Lung (tissue), 12 donors: ENCODE results near the gene PKD2L2. TPM values are rescaled to one million over a fixed set of nuclear protein-coding genes. Genes with fewer than 3 reads are reported as not detected.

Experiments used
- ATAC-seq: fragments of 200-7000 bp; cut with Tn5 transposase; one replicate; pipeline ENCODE4 v1.9.1; 2020; ENCODE audit warnings: moderate number of reproducible peaks; ENCODE audit not compliant: insufficient read depth, low FRiP score
- DNase-seq, 3 donors: peaks; one replicate each; pipeline ENCODE4 v3.0.0-alpha.2; 2013 to 2017
- H3K27ac ChIP-seq, 2 donors: one replicate each; pipeline ENCODE4 v1.5.1; 2013; ENCODE audit warnings: mild to moderate bottlenecking in 2 of 2, moderate library complexity in 2 of 2, control low read depth in 1 of 2, inconsistent platforms in 1 of 2, low read depth in 1 of 2, low read length in 1 of 2
- H3K27me3 ChIP-seq, 3 donors: one replicate each; pipeline ENCODE4 v1.5.1; 2013; ENCODE audit warnings: low read length in 2 of 3; ENCODE audit not compliant: control insufficient read depth in 3 of 3, insufficient read depth in 3 of 3
- H3K36me3 ChIP-seq, 4 donors: one replicate each; pipeline ENCODE4 v1.5.1; 2013; ENCODE audit warnings: low read length in 4 of 4, mild to moderate bottlenecking in 1 of 4, moderate library complexity in 1 of 4; ENCODE audit not compliant: control insufficient read depth in 4 of 4, insufficient read depth in 4 of 4
- H3K4me1 ChIP-seq, 5 donors: one replicate each; pipeline ENCODE4 v1.5.1; 2013; ENCODE audit warnings: low read length in 5 of 5, mild to moderate bottlenecking in 2 of 5, moderate library complexity in 1 of 5; ENCODE audit not compliant: control insufficient read depth in 5 of 5, insufficient read depth in 5 of 5
- H3K4me3 ChIP-seq: one replicate; pipeline ENCODE4 v1.5.1; 2013; ENCODE audit warnings: mild to moderate bottlenecking, control low read depth, moderate library complexity
- H3K9ac ChIP-seq, 2 donors: one replicate each; pipeline ENCODE4 v1.5.1; 2013; ENCODE audit warnings: low read length in 2 of 2, control low read depth in 1 of 2; ENCODE audit not compliant: insufficient read depth in 1 of 2
- H3K9me3 ChIP-seq, 4 donors: one replicate each; pipeline ENCODE4 v1.5.1; 2013; ENCODE audit warnings: low read length in 3 of 4, mild to moderate bottlenecking in 1 of 4, moderate library complexity in 1 of 4; ENCODE audit not compliant: control insufficient read depth in 4 of 4, insufficient read depth in 3 of 4
- CTCF ChIP-seq: IDR thresholded peaks from 2 replicates; pipeline ENCODE4 v1.5.1; 2012; ENCODE audit warnings: mild to moderate bottlenecking; ENCODE audit errors: control extremely low read depth, extremely low read depth
- WGBS, 2 donors: extraction: QIAGEN DNeasy Blood & Tissue Kit; methylation state at CpG; one replicate each; pipeline ENCODE4 v1.1.7; 2013; 5-methylcytosine and 5-hydroxymethylcytosine counted together
- polyA plus RNA-seq, 2 donors: library from polyadenylated mRNA; stranded (reverse); fragments of 200-250 nt; gene quantifications; one replicate each; pipeline ENCODE4 v1.2.1, GENCODE V29; 2013
- total RNA-seq, 2 donors: library from RNA; depleted of rRNA in 1 of 2; stranded (reverse); fragments of >200 nt in 1 of 2; gene quantifications; one replicate each; pipeline ENCODE4 v1.2.1, GENCODE V29; 2014 to 2021
- donor health status: control.
- donor health status: control.
- donor health status: Bipolar disorder and iron deficiency.
- donor health status: healthy.
- donor health status: DM: yes; HTN: yes; CAD: no.

PKD2L2 gene
- total and polyA plus RNA-seq, 4 donors: 0.05 TPM; not detected in 3

GRCh38 chr5:137945825-137946224 lies 56.6 kb downstream of the PKD2L2 start:
- DNase-seq (no peak), ATAC-seq (no peak)
- no peaks in the 10 kb centered on the region for H3K4me1 ChIP-seq
- H3K9me3 ChIP-seq: no peaks in the 10 kb centered on the region
- H3K9ac ChIP-seq: no peak overlapping the region
- WGBS, 2 donors: 100% methylated on average over 1 of the region's 1 CpG
- H3K27ac ChIP-seq: no peak overlapping the region
- H3K36me3 ChIP-seq: peaks cover 18 to 57% (median 46%) of the 10 kb centered on the region in 4 donors
- TF ChIP-seq CTCF: no peak
- no peak overlapping the region for H3K4me3 ChIP-seq
- H3K27me3 ChIP-seq: no peaks in the 10 kb centered on the region

GRCh38 chr5:137954131-137954879 lies 65.0 kb downstream of the PKD2L2 start:
- H3K36me3 ChIP-seq: peaks cover 12 to 27% (median 17%) of the 10 kb centered on the region in 4 donors
- WGBS, 2 donors: 75 to 86% methylated on average over 9 of the region's 9 CpGs
- no peak for TF ChIP-seq CTCF
- H3K4me1 ChIP-seq: peaks cover 0 to 25% (median 2%) of the 10 kb centered on the region in 5 donors
- H3K27me3 ChIP-seq: no peaks in the 10 kb centered on the region
- peak overlapping the region in 1 of 2 donors; percentile 79 for H3K27ac ChIP-seq
- no peaks in the 10 kb centered on the region for H3K9me3 ChIP-seq
- no peak for ATAC-seq
- H3K4me3 ChIP-seq: no peak overlapping the region
- no peak overlapping the region for H3K9ac ChIP-seq
- peak in 2 of 3 donors; percentile 11 to 61 for DNase-seq

GRCh38 chr5:137957948-137958347 lies 68.7 kb downstream of the PKD2L2 start:
- 51 to 71% methylated on average over 1 of the region's 1 CpG for WGBS, 2 donors
- Histone ChIP-seq H3K4me3 (no peak overlapping the region), H3K4me1 (peaks cover 0 to 26% (median 2%) of the 10 kb centered on the region in 5 donors), H3K9me3 (no peaks in the 10 kb centered on the region), H3K9ac (no peak overlapping the region), H3K27ac (no peak overlapping the region), H3K36me3 (peaks cover 3 to 18% (median 12%) of the 10 kb centered on the region in 4 donors), H3K27me3 (no peaks in the 10 kb centered on the region)
- DNase-seq (no peak), ATAC-seq (no peak)
- no peak for TF ChIP-seq CTCF
